Measurements from ENCODE around the gene CNTN6.

DNA sequence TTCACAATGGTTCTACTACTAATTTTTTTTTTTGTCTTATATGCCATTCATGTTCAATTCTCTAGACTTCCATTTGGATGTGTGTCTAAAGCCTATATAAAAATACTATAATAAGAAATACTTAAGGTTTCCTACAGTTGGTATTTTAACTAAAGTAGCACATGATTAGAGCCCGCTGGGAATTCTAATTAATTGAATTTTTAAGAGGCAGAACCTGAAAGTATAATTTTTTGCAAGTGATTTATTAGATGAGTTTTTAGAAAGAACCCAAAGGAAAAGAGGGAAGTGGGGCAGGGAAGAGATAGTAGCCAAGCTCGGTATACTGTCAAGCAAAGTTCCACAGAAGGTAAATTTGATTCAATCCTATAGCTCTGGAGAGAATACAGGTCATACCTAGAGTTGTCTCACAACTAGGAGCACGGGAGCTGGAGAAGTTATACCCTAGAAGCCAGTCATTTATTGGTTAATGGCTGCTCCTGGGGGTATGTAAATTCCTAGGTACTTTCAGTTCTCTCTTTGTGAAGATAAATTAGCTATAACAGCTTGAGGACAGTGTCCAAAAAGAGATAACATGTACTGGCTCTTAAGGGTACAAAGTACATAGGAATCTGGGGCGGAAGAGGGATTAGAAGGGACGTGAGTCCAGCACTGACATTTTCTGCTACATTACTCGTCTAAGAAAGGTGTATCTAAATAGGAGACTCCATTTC, 225.6 kb downstream of the CNTN6 start:
- TF ChIP-seq, protein P1, sequence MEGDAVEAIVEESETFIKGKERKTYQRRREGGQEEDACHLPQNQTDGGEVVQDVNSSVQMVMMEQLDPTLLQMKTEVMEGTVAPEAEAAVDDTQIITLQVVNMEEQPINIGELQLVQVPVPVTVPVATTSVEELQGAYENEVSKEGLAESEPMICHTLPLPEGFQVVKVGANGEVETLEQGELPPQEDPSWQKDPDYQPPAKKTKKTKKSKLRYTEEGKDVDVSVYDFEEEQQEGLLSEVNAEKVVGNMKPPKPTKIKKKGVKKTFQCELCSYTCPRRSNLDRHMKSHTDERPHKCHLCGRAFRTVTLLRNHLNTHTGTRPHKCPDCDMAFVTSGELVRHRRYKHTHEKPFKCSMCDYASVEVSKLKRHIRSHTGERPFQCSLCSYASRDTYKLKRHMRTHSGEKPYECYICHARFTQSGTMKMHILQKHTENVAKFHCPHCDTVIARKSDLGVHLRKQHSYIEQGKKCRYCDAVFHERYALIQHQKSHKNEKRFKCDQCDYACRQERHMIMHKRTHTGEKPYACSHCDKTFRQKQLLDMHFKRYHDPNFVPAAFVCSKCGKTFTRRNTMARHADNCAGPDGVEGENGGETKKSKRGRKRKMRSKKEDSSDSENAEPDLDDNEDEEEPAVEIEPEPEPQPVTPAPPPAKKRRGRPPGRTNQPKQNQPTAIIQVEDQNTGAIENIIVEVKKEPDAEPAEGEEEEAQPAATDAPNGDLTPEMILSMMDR (IDR thresholded peaks at IDR 0.05), result no peak
- TF ChIP-seq, protein P2, sequence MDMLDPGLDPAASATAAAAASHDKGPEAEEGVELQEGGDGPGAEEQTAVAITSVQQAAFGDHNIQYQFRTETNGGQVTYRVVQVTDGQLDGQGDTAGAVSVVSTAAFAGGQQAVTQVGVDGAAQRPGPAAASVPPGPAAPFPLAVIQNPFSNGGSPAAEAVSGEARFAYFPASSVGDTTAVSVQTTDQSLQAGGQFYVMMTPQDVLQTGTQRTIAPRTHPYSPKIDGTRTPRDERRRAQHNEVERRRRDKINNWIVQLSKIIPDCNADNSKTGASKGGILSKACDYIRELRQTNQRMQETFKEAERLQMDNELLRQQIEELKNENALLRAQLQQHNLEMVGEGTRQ (IDR thresholded peaks at IDR 0.05; ENCODE audit: borderline replicate concordance, low read depth, low read length), result no peak
- TF ChIP-seq POLR2AphosphoS5 (IDR thresholded peaks at IDR 0.05; ENCODE audit: low read depth, low read length), result no peak
- no peak for TF ChIP-seq MXI1 (IDR thresholded peaks at IDR 0.05; ENCODE audit: low read depth, low read length)
